NOMO-1 (cell line): ENCODE measurements around the gene SMAD2.
"Not testable (repeated sequence)": the region's sequence is repeated elsewhere in the genome, so short reads cannot be mapped to it uniquely, and the experiment has no call there.

Source experiments
- DNase-seq, 2 experiments: peaks; one replicate each; lab custom pipeline; 2025; ENCODE audit not compliant: unreplicated experiment in 2 of 2; lab: John Stamatoyannopoulos, UW

Gene SMAD2

DNA sequence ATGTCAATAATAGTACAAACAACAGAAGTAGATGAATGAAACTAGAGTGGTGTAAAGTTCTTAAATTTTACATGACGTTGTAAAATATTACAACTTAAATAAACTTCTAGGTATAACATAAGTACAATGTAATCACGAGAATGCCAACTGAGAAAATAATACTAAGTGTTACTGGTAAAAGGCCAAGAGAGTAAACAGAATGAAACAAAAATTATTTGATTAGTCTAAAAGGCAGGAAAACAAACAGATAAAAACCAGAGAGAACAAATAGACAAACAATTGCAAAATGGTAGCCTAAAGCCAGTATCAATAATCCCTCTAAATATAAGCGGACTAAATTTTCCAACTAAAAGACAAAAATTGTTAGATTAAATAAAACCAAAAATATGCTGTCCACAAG lies 71.9 kb downstream of the SMAD2 start:
- DNase-seq, result no peak

DNA sequence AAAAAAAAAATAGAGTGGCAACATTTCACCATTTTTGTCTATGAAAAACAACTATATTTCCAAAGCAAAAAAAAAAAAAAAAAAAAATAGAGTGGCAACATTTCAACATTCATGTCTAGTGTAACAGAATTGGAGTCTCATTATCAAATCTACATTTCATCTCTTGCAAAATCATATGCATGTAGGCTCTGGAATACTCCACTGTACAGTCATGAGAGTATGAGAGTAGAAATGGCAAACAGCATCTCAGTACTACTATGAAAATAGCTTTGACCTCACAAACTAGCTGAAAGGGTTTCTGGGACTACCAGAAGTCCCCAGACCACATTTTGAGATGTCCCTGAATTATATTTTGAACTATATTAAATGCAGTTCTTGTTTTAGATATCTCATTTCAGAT lies 82.8 kb downstream of the SMAD2 start:
- no peak for DNase-seq

DNA sequence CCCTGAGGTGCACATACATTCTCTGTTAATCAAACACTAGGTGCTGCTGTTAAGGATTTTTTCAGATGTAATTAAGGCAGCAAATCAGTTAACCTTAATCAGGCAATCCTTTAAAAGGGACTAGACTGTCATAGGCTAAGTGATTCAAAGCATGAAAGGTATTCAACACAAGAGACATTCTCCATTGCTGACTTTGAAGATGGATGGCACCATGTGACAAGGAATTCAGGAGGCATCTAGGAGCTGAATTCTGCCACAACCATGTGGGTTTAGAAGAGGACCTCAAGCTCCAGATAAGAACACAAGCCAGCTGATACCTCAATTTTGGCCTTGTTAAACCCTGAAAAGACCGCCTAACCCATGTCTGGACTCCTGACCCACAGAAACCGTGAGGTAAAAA lies 84.0 kb downstream of the SMAD2 start:
- DNase-seq, result no peak

DNA sequence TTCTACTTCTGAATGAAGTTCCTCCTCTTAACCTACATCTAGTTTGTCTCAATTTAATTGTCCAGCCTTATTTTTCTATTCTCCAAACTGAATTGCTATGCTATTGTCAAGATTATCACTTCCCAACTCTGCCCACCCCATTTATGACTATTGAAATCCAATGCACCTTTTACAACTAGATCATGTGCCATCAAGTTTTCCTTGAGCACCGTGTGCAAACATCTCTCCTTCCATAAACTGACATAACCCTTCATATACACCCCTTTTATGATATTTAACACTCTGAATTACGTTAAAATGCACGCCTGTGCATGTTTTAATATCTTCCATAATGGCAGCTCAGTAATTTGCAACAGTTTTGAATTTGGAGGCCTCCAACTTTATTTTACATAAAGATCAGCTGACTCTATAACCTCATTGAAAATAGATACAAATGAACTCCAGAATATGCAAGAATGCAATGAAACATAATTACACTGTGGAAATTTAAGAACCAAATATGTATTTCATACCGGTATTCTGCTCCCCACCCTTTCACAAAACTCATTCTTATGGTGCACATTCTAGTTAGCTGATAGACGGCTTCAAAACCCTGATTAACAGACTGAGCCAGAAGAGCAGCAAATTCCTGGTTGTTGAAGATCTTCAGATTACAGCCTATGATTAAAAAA lies 85.5 kb downstream of the SMAD2 start:
- no peak for DNase-seq

DNA sequence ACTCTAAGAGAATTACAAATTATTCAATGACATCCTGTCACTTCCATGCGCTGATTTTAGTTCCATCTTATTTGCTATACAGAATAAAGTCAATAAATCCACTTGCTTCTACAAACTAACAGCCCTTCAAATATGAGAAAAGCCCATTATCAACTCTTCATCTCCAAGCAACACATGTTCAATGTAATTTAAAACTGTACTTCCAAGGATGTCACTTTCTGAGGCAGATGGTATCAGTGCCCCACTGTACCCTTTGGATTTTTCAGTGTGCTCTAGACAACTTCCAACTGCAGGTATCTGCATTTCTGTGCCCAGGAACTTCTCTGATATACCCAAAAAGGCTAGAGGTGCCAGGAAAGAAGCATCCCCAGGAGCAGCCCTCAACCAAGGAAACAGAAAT lies 87.6 kb downstream of the SMAD2 start:
- DNase-seq, result no peak

DNA sequence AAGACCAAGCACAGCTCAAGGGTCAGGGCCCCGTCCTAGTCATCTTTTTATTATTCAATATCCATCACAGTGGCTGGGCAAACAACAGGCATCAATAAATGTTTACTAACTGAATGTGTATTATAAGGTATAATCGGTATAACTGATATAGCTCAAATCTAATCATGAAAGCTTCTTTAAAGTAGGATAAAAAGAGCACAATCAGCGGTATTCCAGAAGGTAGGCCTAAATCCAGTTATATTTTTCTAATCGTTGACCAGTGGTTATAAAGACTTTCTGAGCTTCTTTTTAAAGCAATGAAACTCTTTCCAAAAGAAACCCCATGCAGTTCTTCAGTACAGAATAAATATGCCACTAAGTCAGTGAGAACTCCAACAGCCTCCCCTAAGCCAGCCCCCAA lies 92.1 kb downstream of the SMAD2 start:
- no peak for DNase-seq

DNA sequence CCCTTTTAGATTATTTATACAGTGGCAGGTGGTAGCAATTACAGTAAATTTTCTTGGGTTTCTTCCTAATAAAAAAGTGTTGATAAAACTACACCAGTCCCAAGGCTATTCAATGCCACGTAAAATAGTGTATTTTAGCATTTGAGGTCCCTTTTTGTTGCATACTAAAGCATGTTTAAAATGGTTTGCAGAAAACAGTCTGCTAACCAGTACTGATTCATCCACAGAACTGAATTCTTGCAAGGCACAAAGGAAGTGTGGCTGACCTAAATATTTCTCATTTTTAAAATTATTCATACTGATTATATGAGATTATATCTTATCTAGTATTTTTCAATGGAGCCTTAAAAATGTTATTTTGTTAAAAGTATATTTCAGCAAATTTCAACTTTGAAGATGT lies 98.1 kb downstream of the SMAD2 start:
- no peak for DNase-seq

DNA sequence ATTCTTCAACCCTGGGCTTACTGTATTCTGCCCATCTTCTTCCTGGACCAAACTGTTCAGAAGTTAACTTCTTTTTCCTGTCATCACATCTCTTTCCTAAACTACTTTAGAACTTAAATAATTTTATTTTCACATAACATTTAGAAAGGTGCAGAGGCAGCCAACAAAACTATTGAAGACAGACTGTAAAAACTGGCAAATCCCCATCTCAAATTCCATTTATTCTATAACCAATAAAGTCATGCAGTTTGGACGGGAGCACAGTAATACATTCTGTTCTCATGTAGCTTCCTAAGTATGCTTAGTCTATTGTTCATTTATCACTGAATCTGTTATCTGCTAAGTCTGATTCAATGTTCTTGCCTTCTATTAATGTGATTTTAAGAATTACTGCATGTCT lies 99.1 kb downstream of the SMAD2 start:
- no peak for DNase-seq

DNA sequence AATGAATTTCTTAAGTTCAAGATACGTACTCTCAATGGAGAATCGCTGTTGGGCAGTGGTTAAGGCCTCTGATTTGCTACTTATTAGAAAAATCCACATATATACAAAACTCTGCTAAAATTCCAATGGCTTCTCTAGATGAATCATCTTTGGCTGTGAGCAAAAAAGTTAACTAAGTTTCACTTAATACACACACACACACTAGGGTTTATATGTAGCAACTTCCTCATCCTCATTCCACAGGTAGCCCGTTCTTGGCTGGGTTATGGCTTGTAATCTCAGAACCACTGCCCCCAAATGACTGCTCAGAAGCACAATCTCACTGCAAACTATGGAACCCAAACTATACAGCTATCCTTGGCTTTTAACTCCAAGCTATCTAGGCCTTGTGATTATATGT lies 99.7 kb downstream of the SMAD2 start:
- no peak for DNase-seq

DNA sequence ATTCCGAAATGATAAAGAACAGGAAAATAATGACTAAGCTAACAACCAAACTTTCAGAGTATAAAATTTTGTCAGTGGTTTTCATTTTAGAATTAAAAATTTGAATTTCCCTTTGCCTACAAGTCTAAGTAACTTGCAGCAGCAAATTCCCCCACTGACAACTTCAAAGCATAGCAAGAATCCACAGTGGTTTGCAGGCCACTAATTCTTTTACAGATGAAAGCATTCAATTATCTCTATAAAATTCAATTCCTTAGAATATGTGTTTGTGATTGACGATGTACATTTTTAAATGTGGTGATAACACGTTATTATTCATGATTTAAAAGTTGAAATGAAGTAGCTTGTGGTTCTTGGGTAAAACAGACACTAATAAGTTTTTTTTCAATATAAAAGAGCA lies 100.6 kb downstream of the SMAD2 start:
- no peak for DNase-seq

DNA sequence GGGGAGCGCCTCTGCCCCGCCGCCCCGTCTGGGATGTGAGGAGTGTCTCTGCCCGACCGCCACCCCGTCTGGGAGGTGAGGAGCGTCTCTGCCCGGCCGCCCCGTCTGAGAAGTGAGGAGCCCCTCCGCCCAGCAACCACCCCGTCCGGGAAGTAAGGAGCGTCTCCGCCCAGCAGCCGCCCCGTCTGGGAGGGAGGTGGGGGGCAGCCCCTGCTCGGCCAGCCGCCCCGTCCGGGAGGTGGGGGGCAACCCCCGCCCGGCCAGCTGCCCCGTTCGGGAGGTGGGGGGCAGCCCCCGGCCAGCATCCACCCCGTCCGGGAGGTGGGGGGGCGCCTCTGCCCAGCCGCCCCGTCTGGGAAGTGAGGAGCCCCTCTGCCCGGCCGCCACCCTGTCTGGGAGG lies 102.4 kb downstream of the SMAD2 start:
- not testable (repeated sequence) for DNase-seq

DNA sequence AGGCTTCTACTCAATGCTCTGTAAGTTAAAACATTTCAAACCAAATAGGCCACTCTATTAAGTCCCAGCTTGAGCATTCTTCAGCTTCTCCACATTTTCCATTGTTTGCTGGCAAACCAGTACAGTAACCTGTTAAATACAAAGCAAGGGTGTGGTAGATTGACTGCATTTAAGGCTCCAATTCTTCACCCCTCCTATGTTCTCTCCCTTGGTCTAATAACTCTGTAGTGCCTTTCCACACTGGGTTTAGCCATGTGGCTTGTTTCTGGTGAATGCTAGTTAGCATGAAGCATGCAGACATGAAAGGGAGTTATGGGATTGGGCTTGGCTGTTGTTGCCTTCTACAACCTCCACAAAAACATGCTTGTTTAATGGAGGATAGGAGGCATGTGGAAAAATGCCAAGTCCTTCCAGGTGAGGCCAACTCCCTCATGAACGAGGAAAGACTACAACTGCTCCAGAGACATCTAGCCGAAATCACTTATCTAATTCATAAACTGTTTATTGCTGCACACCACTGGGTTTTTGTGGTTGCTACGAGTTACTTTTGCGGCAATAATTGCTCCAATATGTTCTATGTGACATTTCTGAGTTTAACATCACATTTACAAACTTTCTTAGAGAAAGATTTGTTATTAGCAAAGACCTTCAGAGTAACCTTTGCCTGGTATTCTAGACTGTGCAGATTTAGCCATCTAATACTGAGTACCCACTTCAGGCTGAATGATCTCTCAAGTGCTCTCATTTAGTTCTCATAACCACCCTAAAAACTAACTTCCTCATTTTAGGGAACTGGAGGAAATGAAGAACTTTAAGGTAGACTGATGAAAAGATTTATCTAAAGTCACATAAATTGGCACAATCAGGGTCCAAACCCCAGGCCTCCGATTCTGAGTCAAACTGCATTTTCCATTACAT lies 104.0 kb downstream of the SMAD2 start:
- peak in 1 of 2 experiments; percentile 17 for DNase-seq

DNA sequence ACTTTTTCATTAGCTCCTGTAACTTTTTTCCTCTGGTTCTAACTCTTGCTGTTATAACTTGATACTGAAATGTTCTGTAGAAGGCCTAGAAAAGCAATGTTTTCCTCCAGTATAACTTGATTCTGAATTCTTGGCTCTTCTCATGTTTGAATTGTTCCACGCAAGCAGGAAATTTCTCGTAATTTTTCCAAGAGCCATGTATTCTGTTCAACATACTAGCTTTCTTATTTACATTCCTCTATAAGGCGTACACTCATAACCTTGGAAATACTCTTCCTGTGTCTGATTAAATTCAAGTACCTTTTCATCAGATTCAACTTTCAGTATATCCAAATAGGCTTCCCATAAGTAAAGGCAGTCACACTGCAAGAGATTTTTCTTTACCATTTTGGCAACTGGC lies 109.1 kb downstream of the SMAD2 start:
- no peak for DNase-seq

DNA sequence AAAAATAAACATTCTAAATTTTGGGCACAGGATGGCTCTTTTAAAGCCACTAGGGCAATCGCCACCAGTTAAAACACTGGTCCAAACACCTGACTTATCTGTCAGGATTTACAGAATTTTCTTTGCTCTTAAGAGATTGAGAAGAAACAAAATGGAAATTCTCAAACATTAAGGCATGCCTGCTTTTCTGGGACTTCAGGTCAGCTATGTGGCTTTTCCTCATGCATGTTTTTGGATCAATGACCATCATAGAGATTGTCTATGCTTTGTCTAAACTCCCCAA lies 112.7 kb downstream of the SMAD2 start:
- no peak for DNase-seq

DNA sequence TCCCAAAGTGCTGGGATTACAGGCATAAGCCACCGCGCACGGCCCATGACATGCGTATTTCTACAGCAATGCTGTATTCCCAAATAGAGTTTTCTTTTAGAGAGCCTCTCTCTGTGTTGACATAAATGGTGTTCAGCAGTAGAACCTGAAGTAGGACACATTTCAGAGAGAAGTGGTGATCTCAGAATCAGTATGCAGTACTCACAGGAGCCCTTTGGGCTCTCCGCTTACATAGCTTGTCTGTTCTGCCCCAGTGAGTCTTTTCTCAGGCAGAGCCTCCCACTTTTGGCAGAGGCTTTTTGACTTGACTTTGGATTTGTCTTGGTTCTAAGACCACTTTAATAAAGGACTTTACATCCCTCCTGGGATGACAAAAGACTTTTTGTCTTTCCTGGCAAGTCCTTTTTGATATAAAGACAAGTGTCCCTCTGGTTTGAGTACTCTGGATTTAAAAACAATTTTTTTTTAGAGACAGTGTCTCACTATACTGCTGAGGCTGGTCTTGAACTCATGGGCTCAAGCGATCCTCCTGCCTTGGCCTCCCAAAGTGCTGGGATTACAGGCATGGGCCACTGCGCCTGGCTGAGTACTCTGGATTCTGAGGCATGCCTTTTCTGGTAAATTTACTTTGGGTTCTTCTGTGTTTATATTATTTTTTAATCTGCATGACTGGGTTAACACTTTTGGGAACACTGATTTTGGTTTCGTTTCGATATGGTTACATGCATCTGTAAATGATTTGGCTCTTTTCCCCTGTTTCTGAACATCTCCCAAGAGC lies 113.3 kb downstream of the SMAD2 start:
- DNase-seq, result no peak

DNA sequence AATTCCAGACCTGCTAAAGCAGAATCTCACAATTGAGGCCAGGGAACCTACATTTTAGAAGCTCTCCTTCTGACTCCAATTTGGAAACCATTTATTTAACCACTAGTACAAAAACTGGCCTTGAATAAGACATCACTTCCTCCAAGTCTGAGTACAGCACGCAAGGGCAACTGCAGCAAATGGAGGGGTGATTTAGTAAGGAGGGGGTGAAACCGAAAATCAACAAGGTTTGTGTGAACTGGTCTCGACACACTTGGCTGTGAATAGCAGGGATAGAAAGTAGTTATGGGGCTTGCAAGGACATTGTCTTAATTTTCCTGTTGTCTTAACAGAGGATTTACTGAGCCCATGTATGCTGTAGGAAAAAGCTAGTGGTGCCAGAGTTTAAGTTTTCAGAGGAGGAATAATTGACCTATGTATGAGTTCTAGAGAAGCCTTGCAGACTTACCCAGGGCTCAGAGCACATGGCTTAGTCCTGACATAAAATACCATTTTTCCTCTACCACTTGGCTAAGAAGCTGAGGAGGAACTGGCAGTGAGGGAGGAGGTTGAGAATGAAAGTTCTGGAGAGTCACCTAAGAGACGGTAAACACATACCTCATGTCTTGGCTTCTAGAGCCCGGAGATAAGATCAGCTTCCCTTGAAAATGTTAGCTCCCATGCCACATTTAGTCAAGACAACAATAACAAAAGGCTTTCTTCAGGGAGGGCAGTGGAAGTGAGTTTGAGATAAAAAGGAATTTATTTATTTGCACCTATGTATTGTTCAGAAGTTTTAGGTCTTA lies 114.8 kb downstream of the SMAD2 start:
- DNase-seq, result no peak

DNA sequence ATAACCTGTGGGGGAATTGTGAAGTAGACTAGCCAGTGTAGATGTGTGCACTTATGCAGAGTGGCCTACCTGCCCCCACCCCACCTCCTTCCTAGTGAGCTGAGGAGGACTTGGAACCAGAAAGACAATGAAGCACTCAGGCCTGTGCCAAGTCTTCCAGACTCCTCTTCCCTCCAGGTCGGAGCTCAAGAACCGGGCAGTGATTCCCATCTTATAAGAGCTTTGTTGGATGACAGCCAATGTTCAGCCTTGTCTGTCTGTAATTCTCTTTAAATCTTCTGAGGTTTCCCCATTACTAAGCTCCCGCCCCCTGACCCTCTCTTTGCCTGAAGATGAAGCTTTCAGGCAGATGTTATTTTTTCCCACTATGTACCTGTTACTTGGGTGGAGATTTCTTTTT lies 121.0 kb downstream of the SMAD2 start:
- DNase-seq, result no peak

DNA sequence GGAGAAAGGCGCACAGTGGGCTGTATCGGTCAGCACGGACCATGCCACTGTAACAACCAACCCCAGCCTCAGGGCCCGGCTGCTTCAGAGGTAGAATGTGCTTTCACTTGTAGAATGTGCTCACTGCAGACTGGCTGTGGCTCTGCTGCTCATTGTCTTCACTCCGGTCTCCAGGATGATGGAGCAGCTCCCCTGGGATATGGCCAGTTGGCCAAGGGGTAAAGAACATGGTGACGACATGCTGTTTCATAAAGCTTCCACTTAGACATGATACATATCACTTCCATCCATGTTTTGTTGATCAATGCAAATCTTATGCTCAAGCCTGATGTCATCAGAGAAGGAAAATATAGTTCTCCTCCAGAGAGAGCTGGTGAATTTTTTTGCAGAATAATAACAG lies 127.7 kb downstream of the SMAD2 start:
- DNase-seq, result no peak

DNA sequence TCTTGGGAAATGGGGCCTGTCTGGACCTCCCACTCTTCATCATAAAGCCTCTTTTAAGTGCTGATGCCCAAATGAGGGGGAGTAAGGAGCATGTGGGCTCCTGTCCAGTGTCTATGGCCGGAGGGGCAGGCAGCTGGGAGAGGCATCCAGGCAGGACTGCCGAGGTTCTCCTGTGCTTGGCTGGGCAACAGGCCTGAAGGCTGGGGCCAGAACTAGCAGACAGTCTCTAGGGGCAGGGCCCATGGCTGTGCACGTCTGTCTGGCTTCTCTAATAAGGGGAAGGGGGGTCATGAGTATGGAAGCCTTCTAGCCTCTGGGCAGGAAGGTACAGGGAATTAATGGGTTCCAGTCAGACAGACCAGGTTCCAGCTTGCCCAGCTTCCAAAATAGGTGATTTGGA lies 128.6 kb downstream of the SMAD2 start:
- no peak for DNase-seq

DNA sequence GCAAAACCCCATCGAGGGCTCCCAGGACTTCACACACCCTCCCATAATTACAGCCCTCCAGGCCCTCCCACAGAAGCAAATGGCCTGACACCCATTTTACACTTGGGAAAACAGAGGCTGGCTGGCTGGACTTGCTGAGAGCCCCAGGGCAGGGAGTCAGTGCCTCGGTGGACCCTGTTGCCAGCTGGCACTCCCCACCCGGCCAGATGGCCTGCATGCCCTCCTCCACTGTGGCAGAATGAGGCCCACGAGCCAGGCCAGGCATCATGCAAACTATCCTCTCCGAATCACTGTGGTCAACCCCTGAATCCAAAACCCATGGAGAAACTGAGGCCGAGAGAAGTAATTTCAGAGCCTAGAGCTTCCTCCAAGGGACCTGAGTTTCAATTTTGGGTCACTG lies 129.7 kb downstream of the SMAD2 start:
- no peak for DNase-seq

DNA sequence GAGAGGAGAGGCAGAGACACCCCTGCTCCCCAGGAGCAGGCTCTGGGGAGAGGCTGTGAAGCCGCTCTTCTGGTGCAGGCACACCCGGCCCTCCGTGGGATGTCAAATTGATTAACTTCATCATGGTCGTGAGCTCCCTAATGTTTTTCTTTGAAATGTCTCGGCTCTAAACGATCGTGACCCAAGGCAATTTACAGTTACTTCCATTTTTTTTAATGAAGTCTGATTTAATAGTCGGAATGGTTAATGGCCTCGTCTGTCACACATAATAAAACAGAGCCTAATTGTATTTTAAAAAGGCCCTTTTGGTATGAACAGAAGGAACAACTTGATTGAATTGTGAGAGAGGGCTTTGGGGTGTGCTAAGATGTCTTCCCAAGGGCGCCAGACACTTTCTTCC lies 130.2 kb downstream of the SMAD2 start:
- DNase-seq, result no peak
